ENCODE measurements around the gene GALC.

The GALC gene

DNA sequence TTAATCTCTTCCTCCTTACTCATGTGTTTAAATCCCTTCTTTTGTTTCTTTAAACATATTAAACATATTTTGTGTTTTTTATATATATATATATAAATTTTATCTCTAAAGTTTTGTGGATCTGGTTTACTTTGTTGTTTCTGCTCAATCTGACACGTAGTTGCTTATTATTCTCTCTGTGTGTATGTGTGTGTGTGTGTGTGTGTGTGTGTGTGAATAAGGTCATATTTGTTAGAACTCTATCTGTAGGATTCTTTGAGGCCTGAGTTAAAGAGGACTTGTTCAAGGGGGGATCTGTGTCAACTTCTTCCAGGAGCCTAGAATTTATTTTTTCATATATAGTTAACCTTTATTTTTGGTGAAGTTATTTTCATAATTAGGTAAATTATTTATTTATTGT lies 14.6 kb upstream of the GALC start:
- no peak overlapping the region for H3K4me3 ChIP-seq (ENCODE audit: low read depth, low read length)
- TF ChIP-seq, protein P1, sequence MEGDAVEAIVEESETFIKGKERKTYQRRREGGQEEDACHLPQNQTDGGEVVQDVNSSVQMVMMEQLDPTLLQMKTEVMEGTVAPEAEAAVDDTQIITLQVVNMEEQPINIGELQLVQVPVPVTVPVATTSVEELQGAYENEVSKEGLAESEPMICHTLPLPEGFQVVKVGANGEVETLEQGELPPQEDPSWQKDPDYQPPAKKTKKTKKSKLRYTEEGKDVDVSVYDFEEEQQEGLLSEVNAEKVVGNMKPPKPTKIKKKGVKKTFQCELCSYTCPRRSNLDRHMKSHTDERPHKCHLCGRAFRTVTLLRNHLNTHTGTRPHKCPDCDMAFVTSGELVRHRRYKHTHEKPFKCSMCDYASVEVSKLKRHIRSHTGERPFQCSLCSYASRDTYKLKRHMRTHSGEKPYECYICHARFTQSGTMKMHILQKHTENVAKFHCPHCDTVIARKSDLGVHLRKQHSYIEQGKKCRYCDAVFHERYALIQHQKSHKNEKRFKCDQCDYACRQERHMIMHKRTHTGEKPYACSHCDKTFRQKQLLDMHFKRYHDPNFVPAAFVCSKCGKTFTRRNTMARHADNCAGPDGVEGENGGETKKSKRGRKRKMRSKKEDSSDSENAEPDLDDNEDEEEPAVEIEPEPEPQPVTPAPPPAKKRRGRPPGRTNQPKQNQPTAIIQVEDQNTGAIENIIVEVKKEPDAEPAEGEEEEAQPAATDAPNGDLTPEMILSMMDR (IDR thresholded peaks at IDR 0.05; ENCODE audit: low read depth, low read length), result no peak

DNA sequence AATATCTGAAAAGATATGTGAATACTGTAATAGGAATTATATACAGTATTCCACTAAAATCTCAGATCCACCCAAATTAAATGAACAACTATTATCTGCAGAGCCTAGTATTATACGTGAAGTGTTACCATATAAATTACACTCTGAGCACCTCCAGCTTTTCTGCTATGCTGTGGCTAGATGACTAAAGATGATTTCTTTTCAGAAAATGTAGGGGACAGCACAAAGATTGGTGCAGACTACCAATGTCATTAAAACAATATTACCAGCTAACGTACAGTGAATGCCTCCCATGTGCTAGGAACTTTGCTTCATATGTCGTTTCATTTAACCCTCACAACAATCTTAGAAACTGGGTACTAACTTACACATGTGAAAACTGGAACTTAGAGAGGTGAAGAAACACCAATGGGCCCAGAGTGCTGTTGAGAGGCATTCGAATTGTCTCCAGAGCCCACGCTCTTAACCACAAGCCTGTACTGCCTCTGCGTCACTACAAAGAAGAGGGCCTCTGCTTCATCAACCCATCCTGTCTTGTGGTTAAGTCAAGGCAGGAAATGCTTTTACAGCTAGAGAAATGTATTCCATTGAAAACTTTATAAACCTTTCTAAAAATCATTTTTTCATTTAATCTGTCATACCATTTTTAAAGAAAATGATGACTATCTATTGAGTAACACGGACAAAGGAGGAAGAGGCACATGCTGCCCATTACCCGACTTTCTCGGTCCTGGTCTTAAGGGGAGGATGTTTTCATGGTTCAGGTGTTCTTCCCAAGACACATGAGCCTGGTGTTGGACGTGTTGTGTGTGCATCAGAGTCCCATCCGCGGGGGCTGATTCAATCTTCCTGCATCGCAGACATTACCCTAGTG lies 13.2 kb upstream of the GALC start:
- H3K4me3 ChIP-seq (ENCODE audit: low read depth, low read length), result no peak overlapping the region
- TF ChIP-seq, protein P1 (IDR thresholded peaks at IDR 0.05; ENCODE audit: low read depth, low read length), result no peak

GRCh38 chr14:88005050-88005481 lies 12.1 kb upstream of the GALC start, which contains the start of gene GPR65:
Gene GPR65, plus strand, starts transcription at chr14:88005135. Its CDS starts 5,713 bp downstream, at chr14:88010848.
- TF ChIP-seq, protein P1 (IDR thresholded peaks at IDR 0.05; ENCODE audit: low read depth, low read length), result no peak
- peak within 1 kb of the TSS; percentile 38 for H3K4me3 ChIP-seq (ENCODE audit: low read depth, low read length)

- no peak overlapping the region for H3K4me3 ChIP-seq (ENCODE audit: low read depth, low read length)
- TF ChIP-seq, protein P1 (IDR thresholded peaks at IDR 0.05; ENCODE audit: low read depth, low read length), result no peak
These were observed 11.6 kb upstream of the GALC start for GRCh38 chr14:88004506-88005036.

GRCh38 chr14:88003425-88003824 lies 10.4 kb upstream of the GALC start:
- TF ChIP-seq, protein P1 (IDR thresholded peaks at IDR 0.05; ENCODE audit: low read depth, low read length), result no peak
- no peak overlapping the region for H3K4me3 ChIP-seq (ENCODE audit: low read depth, low read length)

- TF ChIP-seq, protein P1 (IDR thresholded peaks at IDR 0.05; ENCODE audit: low read depth, low read length), result no peak
- no peak overlapping the region for H3K4me3 ChIP-seq (ENCODE audit: low read depth, low read length)
These were observed 9.6 kb upstream of the GALC start for GRCh38 chr14:88002421-88003075.

GRCh38 chr14:87999277-87999676 lies 6.3 kb upstream of the GALC start:
- TF ChIP-seq, protein P1 (IDR thresholded peaks at IDR 0.05; ENCODE audit: low read depth, low read length), result no peak
- no peak overlapping the region for H3K4me3 ChIP-seq (ENCODE audit: low read depth, low read length)
